Activated T-cell treated with anti-CD3 and anti-CD28 coated beads, Interleukin-2, amount 50 U/mL, for 24 hours (primary cell): Measurements from ENCODE around the gene LMO7.
A peak's percentile ranks its signal among the peaks of the same experiment; 100 is the strongest.

Experiments
- DNase-seq: peaks from one replicate; pipeline ENCODE4 v3.0.0-alpha.2; 2020
- H3K27ac Mint-ChIP-seq: 2 replicates; pipeline ENCODE4 v1.8.0; 2020; ENCODE audit warnings: mild to moderate bottlenecking, mixed read lengths
- H3K27me3 Mint-ChIP-seq: 2 replicates; pipeline ENCODE4 v1.8.0; 2020; ENCODE audit warnings: mixed read lengths
- H3K36me3 Mint-ChIP-seq: 2 replicates; pipeline ENCODE4 v1.8.0; 2020; ENCODE audit warnings: low read depth, mixed read lengths
- H3K4me1 Mint-ChIP-seq: 2 replicates; pipeline ENCODE4 v1.8.0; 2020; ENCODE audit warnings: low read depth, mixed read lengths
- H3K4me3 Mint-ChIP-seq: 2 replicates; pipeline ENCODE4 v1.8.0; 2020; ENCODE audit warnings: mild to moderate bottlenecking, moderate library complexity, mixed read lengths
- H3K9me3 Mint-ChIP-seq: 2 replicates; pipeline ENCODE4 v1.8.0; 2020; ENCODE audit warnings: mixed read lengths

Gene LMO7

GRCh38 chr13:75759531-75759930, 123.4 kb downstream of the LMO7 start:
- Mint-ChIP-seq H3K9me3 (peaks cover 2% of the 10 kb centered on the region), H3K27me3 (no peaks in the 10 kb centered on the region), H3K36me3 (no peaks in the 10 kb centered on the region), H3K4me3 (no peak overlapping the region), H3K4me1 (peaks cover 73% of the 10 kb centered on the region), H3K27ac (no peak overlapping the region)
- no peak for DNase-seq

- H3K4me3 Mint-ChIP-seq: peak overlapping the region; percentile 59
- peak overlapping the region; percentile 71 for H3K27ac Mint-ChIP-seq
- H3K4me1 Mint-ChIP-seq: peaks cover 76% of the 10 kb centered on the region
- no peak for DNase-seq
- peaks cover 2% of the 10 kb centered on the region for H3K9me3 Mint-ChIP-seq
- no peaks in the 10 kb centered on the region for H3K27me3 Mint-ChIP-seq
- H3K36me3 Mint-ChIP-seq: peaks cover 2% of the 10 kb centered on the region
Measured at GRCh38 chr13:75760131-75761021, 124.2 kb downstream of the LMO7 start.

- H3K4me1 Mint-ChIP-seq: peaks cover 78% of the 10 kb centered on the region
- no peaks in the 10 kb centered on the region for H3K27me3 Mint-ChIP-seq
- no peak for DNase-seq
- H3K36me3 Mint-ChIP-seq: peaks cover 4% of the 10 kb centered on the region
- peak overlapping the region; percentile 80 for H3K27ac Mint-ChIP-seq
- peak overlapping the region; percentile 66 for H3K4me3 Mint-ChIP-seq
- H3K9me3 Mint-ChIP-seq: peaks cover 5% of the 10 kb centered on the region
Measured at GRCh38 chr13:75761369-75761768, 125.2 kb downstream of the LMO7 start.

GRCh38 chr13:75762076-75762937, 126.2 kb downstream of the LMO7 start:
- peaks cover 80% of the 10 kb centered on the region for H3K4me1 Mint-ChIP-seq
- peak overlapping the region; percentile 93 for H3K27ac Mint-ChIP-seq
- H3K9me3 Mint-ChIP-seq: peaks cover 5% of the 10 kb centered on the region
- peak overlapping the region; percentile 66 for H3K4me3 Mint-ChIP-seq
- peak; percentile 37 for DNase-seq
- H3K36me3 Mint-ChIP-seq: peaks cover 4% of the 10 kb centered on the region
- no peaks in the 10 kb centered on the region for H3K27me3 Mint-ChIP-seq

- Mint-ChIP-seq H3K4me3 (peak overlapping the region; percentile 66), H3K9me3 (peaks cover 5% of the 10 kb centered on the region), H3K27me3 (no peaks in the 10 kb centered on the region), H3K27ac (peak overlapping the region; percentile 93), H3K36me3 (peaks cover 4% of the 10 kb centered on the region), H3K4me1 (peaks cover 80% of the 10 kb centered on the region)
- DNase-seq: no peak
Measured at GRCh38 chr13:75762955-75763354, 126.8 kb downstream of the LMO7 start.

- Mint-ChIP-seq H3K27me3 (no peaks in the 10 kb centered on the region), H3K36me3 (peaks cover 4% of the 10 kb centered on the region), H3K4me3 (no peak overlapping the region), H3K9me3 (peaks cover 5% of the 10 kb centered on the region), H3K4me1 (peaks cover 80% of the 10 kb centered on the region), H3K27ac (peak overlapping the region; percentile 1)
- DNase-seq: no peak
Measured at GRCh38 chr13:75763512-75763911, 127.4 kb downstream of the LMO7 start.

- Mint-ChIP-seq H3K27me3 (no peaks in the 10 kb centered on the region), H3K27ac (no peak overlapping the region), H3K4me1 (peaks cover 78% of the 10 kb centered on the region), H3K36me3 (peaks cover 4% of the 10 kb centered on the region), H3K9me3 (peaks cover 3% of the 10 kb centered on the region), H3K4me3 (no peak overlapping the region)
- DNase-seq: no peak
Measured at GRCh38 chr13:75764251-75764925, 128.3 kb downstream of the LMO7 start.

- H3K27ac Mint-ChIP-seq: no peak overlapping the region
- no peak for DNase-seq
- no peak overlapping the region for H3K4me3 Mint-ChIP-seq
- no peaks in the 10 kb centered on the region for H3K27me3 Mint-ChIP-seq
- H3K36me3 Mint-ChIP-seq: peaks cover 4% of the 10 kb centered on the region
- H3K4me1 Mint-ChIP-seq: peaks cover 76% of the 10 kb centered on the region
- peaks cover 3% of the 10 kb centered on the region for H3K9me3 Mint-ChIP-seq
Measured at GRCh38 chr13:75764926-75765310, 128.8 kb downstream of the LMO7 start.

GRCh38 chr13:75766636-75767035, 130.5 kb downstream of the LMO7 start:
- H3K4me3 Mint-ChIP-seq: peak overlapping the region; percentile 33
- peaks cover 3% of the 10 kb centered on the region for H3K9me3 Mint-ChIP-seq
- H3K4me1 Mint-ChIP-seq: peaks cover 75% of the 10 kb centered on the region
- H3K36me3 Mint-ChIP-seq: peaks cover 4% of the 10 kb centered on the region
- DNase-seq: no peak
- H3K27ac Mint-ChIP-seq: peak overlapping the region; percentile 68
- H3K27me3 Mint-ChIP-seq: no peaks in the 10 kb centered on the region

GRCh38 chr13:75769141-75769905, 133.2 kb downstream of the LMO7 start:
- Mint-ChIP-seq H3K4me3 (no peak overlapping the region), H3K4me1 (peaks cover 68% of the 10 kb centered on the region), H3K36me3 (peaks cover 10% of the 10 kb centered on the region), H3K9me3 (peaks cover 3% of the 10 kb centered on the region), H3K27me3 (no peaks in the 10 kb centered on the region), H3K27ac (no peak overlapping the region)
- DNase-seq: no peak

GRCh38 chr13:75770164-75770563, 134.0 kb downstream of the LMO7 start:
- peaks cover 3% of the 10 kb centered on the region for H3K9me3 Mint-ChIP-seq
- no peak overlapping the region for H3K27ac Mint-ChIP-seq
- no peaks in the 10 kb centered on the region for H3K27me3 Mint-ChIP-seq
- peaks cover 65% of the 10 kb centered on the region for H3K4me1 Mint-ChIP-seq
- DNase-seq: no peak
- peaks cover 10% of the 10 kb centered on the region for H3K36me3 Mint-ChIP-seq
- no peak overlapping the region for H3K4me3 Mint-ChIP-seq

- Mint-ChIP-seq H3K27ac (peak overlapping the region; percentile 65), H3K4me1 (peaks cover 60% of the 10 kb centered on the region), H3K36me3 (peaks cover 7% of the 10 kb centered on the region), H3K27me3 (no peaks in the 10 kb centered on the region), H3K9me3 (peaks cover 3% of the 10 kb centered on the region), H3K4me3 (no peak overlapping the region)
- no peak for DNase-seq
Measured at GRCh38 chr13:75770592-75771011, 134.5 kb downstream of the LMO7 start.

- peaks cover 54% of the 10 kb centered on the region for H3K4me1 Mint-ChIP-seq
Measured at GRCh38 chr13:75771226-75771625, 135.1 kb downstream of the LMO7 start.

GRCh38 chr13:75771818-75772217, 135.7 kb downstream of the LMO7 start:
- H3K9me3 Mint-ChIP-seq: no peaks in the 10 kb centered on the region
- peaks cover 48% of the 10 kb centered on the region for H3K4me1 Mint-ChIP-seq
- peak overlapping the region; percentile 77 for H3K27ac Mint-ChIP-seq
- peaks cover 7% of the 10 kb centered on the region for H3K36me3 Mint-ChIP-seq
- DNase-seq: no peak
- H3K4me3 Mint-ChIP-seq: no peak overlapping the region
- no peaks in the 10 kb centered on the region for H3K27me3 Mint-ChIP-seq

More at GRCh38 chr13:75771226-75771625, 135.1 kb downstream of the LMO7 start:
- Mint-ChIP-seq H3K27me3 (no peaks in the 10 kb centered on the region), H3K36me3 (peaks cover 7% of the 10 kb centered on the region), H3K9me3 (no peaks in the 10 kb centered on the region), H3K4me3 (no peak overlapping the region), H3K27ac (peak overlapping the region; percentile 65)
- no peak for DNase-seq
